Thoracic aorta (tissue), 2 donors: ENCODE measurements around the gene KMT2D. TPM values are rescaled to one million over a fixed set of nuclear protein-coding genes. Genes with fewer than 3 reads are reported as not detected.

ENCODE experiments used
- ATAC-seq: fragments of 150-250 bp; one replicate; pipeline ENCODE4 v1.8.0; 2017; ENCODE audit warnings: low read depth; ENCODE audit not compliant: insufficient number of reproducible peaks, low FRiP score
- DNase-seq: peaks from one replicate; pipeline ENCODE4 v3.0.0-alpha.2; 2020; ENCODE audit warnings: low spot score
- H3K27ac ChIP-seq, 2 donors: fragments of 200-600 bp; sonication (generic); 1 replicate in 1 of 2; 2 replicates in 1 of 2; pipeline ENCODE4 v1.5.1; 2016; ENCODE audit warnings: mild to moderate bottlenecking in 2 of 2, moderate library complexity in 2 of 2
- H3K27me3 ChIP-seq: fragments of 200-600 bp; sonication (generic); replicated peaks from 2 replicates; pipeline ENCODE4 v1.6.0; 2016; ENCODE audit warnings: mild to moderate bottlenecking; ENCODE audit not compliant: insufficient read depth
- H3K36me3 ChIP-seq: fragments of 200-600 bp; sonication (generic); one replicate; pipeline ENCODE4 v1.5.1; 2016
- H3K4me1 ChIP-seq, 2 donors: fragments of 200-600 bp; sonication (generic); 1 replicate in 1 of 2; 2 replicates in 1 of 2; pipeline versions ENCODE4 v1.5.1 to v1.6.0; 2016; ENCODE audit warnings: low read depth in 2 of 2, mild to moderate bottlenecking in 1 of 2; ENCODE audit not compliant: control insufficient read depth in 1 of 2
- H3K4me3 ChIP-seq: fragments of 200-600 bp; sonication (generic); 2 replicates; pipeline ENCODE4 v1.5.1; 2016; ENCODE audit warnings: mild to moderate bottlenecking
- H3K9me3 ChIP-seq: fragments of 200-600 bp; sonication (generic); 2 replicates; pipeline ENCODE4 v1.5.1; 2016
- total RNA-seq, 2 donors: library from RNA; depleted of rRNA; stranded (reverse); fragments of >200 nt; gene quantifications; one replicate each; pipeline versions ENCODE4 v1.1.0 to v1.2.3, GENCODE V29; 2016
- TF ChIP-seq, protein P1 (sequence below): fragments of 200-600 bp; sonication (generic); IDR thresholded peaks from one replicate; pipeline ENCODE4 v1.5.1; 2019; ENCODE audit warnings: antibody characterized with exemption

KMT2D gene
- total RNA-seq, 2 donors from 2014 or later: 56.5 to 101 TPM

DNA sequence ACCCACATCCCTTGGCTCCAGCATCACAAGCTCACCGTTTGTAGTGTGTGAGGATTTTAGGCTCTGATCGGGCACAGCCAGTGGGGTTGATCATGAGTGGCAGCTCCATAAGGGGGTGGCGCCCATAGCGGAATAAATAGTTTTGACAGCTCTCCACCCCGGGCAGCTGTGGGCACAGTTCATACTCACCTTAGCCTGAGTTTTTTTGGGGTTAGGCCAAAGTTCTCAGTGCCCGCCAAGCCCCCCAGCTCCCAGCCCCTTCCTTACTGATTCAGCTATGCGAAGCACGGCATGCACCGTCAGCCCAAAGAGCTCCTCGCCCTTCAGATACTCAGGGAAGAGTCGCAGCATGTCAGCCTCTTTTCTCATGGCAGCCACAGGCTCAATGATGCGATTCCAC lies 36.1 kb downstream of the KMT2D start:
- no peaks in the 10 kb centered on the region for H3K9me3 ChIP-seq
- H3K27ac ChIP-seq: no peak overlapping the region
- TF ChIP-seq, protein P1, sequence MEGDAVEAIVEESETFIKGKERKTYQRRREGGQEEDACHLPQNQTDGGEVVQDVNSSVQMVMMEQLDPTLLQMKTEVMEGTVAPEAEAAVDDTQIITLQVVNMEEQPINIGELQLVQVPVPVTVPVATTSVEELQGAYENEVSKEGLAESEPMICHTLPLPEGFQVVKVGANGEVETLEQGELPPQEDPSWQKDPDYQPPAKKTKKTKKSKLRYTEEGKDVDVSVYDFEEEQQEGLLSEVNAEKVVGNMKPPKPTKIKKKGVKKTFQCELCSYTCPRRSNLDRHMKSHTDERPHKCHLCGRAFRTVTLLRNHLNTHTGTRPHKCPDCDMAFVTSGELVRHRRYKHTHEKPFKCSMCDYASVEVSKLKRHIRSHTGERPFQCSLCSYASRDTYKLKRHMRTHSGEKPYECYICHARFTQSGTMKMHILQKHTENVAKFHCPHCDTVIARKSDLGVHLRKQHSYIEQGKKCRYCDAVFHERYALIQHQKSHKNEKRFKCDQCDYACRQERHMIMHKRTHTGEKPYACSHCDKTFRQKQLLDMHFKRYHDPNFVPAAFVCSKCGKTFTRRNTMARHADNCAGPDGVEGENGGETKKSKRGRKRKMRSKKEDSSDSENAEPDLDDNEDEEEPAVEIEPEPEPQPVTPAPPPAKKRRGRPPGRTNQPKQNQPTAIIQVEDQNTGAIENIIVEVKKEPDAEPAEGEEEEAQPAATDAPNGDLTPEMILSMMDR: no peak
- peaks cover 0 to under 1% of the 10 kb centered on the region in 2 donors for H3K4me1 ChIP-seq
- DNase-seq (no peak), ATAC-seq (no peak)
- peaks cover 59% of the 10 kb centered on the region for H3K36me3 ChIP-seq
- H3K27me3 ChIP-seq: no peaks in the 10 kb centered on the region
- H3K4me3 ChIP-seq: no peak overlapping the region

DNA sequence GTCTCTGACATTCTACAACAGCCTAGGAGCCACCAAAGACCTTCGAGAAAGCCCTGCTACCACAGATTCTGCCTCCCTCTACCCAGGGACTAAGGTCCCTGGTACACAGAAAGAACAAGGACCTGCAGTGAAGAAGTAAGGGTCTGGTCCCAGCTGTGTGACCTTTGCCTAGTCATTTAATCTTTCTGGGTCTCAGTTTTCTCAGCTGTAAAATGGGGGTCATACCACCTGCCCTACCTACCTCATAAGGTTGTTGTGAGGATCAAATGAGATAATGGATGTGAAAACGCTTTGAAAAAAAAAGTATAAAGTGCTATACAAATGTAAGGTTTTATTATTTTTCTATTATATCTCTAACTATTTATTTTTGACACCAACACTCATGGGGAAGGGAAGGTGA lies 36.8 kb downstream of the KMT2D start:
- DNase-seq (no peak), ATAC-seq (no peak)
- H3K4me3 ChIP-seq: no peak overlapping the region
- peaks cover 55% of the 10 kb centered on the region for H3K36me3 ChIP-seq
- TF ChIP-seq, protein P1: no peak
- no peak overlapping the region for H3K27ac ChIP-seq
- H3K9me3 ChIP-seq: no peaks in the 10 kb centered on the region
- no peaks in the 10 kb centered on the region for H3K27me3 ChIP-seq
- H3K4me1 ChIP-seq: peaks cover 0 to 4% of the 10 kb centered on the region in 2 donors

DNA sequence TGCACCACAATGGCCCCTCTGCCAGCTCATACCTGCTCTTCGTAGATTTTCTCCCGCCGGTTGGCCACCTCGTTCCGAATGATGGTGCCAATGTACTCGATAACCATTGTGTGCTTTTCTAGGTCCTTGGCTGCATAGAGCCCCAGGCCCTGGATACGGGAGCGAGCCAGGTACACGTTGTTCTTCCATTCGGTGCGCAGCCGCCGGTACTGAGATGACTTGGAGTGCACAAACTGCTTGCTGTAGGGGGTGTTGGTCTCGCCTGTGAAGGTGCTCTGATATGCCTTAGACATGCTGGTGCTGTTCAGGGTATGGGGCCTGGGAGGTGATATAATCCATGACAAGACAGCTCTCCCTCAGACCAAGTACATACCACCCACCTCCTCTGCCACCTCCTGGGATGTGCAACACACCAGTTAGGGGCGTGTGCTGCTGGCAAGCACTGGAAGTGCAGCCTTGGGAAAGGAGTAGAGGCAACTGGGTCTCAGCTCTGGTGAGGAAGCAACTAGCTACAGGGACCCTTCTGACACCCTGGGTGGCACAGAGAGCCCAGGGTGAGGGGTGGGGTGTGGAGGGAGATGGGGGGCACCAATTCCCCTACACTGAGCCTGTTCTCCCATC lies 37.9 kb downstream of the KMT2D start:
- TF ChIP-seq, protein P1: no peak
- no peak for DNase-seq
- Histone ChIP-seq H3K4me1 (peaks cover 5% of the 10 kb centered on the region in 2 donors), H3K9me3 (no peaks in the 10 kb centered on the region), H3K4me3 (no peak overlapping the region), H3K27ac (no peak overlapping the region), H3K27me3 (no peaks in the 10 kb centered on the region), H3K36me3 (peaks cover 44% of the 10 kb centered on the region)
- no peak for ATAC-seq

DNA sequence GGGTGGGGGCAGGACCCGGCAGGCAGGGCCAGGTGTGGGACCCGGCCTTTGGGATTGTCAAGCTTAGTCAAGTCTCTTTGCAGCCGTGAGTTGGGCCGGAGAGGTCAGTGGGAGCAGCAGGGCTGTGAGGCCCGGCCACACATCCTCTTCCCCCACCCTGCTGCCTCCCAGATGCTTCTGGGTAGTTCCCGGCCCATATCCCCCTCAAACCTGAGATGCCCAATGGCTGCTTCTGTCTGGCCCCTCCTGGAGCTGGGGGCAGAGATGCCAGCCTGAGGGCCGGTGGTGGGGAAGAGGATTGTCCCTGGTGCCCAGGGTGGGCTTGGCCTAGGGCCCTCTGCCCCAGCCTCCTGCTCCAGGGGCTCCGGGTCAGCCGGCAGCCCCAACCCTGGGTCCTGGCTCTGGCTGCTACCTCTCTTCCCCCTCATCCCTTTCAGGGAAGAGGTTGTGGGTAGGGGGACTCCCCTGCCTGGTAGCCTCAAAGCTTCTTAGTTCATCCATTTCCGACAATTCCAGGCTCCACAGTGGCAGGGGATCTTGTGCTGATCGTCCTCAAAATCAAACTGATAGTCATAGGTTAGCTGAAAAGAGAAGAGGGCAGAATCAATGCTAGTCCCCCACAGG lies 39.2 kb downstream of the KMT2D start:
- peaks cover 31% of the 10 kb centered on the region for H3K36me3 ChIP-seq
- no peaks in the 10 kb centered on the region for H3K27me3 ChIP-seq

DNA sequence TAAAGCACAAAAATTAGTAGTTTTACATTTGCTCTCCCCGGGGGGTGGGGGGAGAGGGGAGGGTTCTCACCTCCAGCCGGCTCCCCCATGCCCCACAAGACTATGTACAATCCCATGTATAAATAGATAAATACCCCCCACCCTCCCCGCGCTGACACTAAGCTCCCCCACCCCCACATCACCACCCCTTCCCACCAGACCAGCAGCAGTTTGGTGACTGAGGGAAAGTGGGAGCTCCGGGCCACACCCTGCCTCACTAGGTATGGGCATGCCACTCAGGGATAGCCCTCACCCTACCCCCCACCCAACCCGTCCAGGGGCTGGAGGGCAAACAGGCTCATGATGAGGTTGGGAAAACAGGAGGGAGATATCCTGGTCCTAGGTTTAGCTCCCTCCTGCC lies 40.2 kb downstream of the KMT2D start:
- no peak overlapping the region for H3K4me3 ChIP-seq
- DNase-seq (no peak), ATAC-seq (no peak)
- H3K4me1 ChIP-seq: peaks cover 10 to 12% of the 10 kb centered on the region in 2 donors
- no peak overlapping the region for H3K27ac ChIP-seq
- peaks cover 21% of the 10 kb centered on the region for H3K36me3 ChIP-seq
- TF ChIP-seq, protein P1: no peak
- H3K9me3 ChIP-seq: no peaks in the 10 kb centered on the region
- no peaks in the 10 kb centered on the region for H3K27me3 ChIP-seq

More for the DNA sequence above, 39.2 kb downstream of the KMT2D start:
- Histone ChIP-seq H3K4me3 (no peak overlapping the region), H3K4me1 (peaks cover 10 to 12% of the 10 kb centered on the region in 2 donors), H3K9me3 (no peaks in the 10 kb centered on the region), H3K27ac (no peak overlapping the region)
- no peak for ATAC-seq
- TF ChIP-seq, protein P1: no peak
- DNase-seq: no peak
